GM18511 (cell line): ENCODE results near the gene FADS6.

Experiments used
- ATAC-seq: cut with Tn5 transposase; IDR thresholded peaks from one replicate; pipeline ENCODE4 v1.9.1; 2021; ENCODE audit warnings: mild to moderate bottlenecking, moderate library complexity; ENCODE audit not compliant: unreplicated experiment

FADS6 gene, protein sequence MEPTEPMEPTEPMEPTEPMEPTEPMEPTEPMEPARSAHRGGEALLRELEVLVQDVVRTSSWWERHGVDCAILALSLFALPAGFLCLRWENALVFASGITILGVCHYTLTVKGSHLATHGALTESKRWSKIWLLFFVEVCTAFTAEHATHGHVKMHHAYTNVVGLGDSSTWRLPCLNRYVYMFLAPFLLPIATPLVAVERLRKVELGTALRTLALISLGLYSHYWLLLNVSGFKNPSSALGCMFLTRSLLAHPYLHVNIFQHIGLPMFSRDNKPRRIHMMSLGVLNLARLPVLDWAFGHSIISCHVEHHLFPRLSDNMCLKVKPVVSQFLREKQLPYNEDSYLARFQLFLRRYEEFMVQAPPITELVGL

DNA sequence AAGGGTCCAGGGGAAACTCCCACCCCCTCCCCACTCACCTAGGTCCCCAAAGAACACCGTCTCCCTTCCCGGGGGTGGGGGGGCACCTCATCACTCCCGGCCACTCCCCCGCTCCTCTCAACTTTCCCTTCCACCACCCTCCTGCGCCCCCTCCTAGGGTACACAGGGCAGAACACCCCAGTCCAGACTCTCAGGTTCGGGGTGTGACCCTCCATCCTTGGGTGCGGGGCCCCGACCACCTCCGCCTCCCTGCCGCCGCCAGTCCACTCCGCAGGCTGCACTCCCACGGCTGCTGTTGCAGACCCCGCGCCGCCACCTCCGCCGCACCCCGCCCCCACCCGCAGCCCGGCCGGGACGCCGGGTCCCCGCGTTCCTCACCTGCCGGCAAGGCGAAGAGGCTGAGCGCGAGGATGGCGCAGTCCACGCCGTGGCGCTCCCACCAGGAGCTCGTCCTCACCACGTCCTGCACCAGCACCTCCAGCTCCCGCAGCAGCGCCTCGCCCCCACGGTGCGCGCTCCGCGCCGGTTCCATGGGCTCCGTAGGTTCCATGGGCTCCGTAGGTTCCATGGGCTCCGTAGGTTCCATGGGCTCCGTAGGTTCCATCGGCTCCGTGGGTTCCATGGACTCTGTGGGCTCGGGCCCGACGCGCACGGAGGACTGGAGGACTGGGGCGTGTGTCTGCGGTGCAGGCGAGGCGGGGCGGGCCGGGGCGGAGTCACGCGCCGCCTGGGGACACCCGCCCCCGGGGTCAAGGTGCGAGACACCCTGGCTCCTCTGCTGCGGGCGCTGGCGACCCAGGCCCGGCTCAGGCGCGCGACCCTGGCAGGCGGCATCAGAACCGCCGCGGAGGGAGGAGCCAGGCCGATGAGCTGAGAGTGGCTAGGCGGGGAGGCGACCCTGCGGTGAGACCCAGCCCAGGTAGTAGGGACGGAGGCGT lies at the start of gene FADS6:
Gene FADS6 (minus strand): TSS at position 660 of the 938 bp plus-strand sequence. CDS start 38 bp downstream, at position 622.
- ATAC-seq, result no peak

DNA sequence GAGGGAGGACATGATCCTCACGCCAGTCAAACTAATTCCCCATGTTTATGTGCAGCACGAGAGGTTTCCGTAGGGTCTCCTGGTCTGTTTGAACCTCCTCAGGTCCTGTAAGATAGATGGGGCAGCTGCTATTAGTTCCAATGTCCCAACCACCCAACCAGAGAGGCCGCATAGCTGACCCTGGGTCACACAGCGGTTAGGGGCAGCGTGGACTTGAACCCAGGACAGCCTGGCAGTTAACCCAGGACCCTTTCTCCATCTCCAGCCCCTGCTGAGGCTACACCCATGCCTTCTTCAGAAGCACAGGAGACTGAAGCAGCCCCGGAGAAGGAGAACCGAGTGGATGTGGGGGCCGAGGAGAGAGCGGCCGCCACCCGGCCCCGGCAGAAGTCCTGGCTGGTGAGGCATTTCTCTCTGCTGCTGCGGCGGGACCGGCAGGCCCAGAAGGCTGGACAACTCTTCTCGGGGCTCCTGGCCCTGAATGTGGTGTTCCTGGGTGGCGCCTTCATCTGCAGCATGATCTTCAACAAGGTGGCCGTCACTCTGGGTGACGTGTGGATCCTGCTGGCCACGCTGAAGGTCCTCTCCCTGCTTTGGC lies 47.8 kb upstream of the FADS6 start:
- no peak for ATAC-seq

- no peak for ATAC-seq
Measured at GRCh38 chr17:74939534-74939933, 46.1 kb upstream of the FADS6 start.

GRCh38 chr17:74938194-74938950 lies 44.9 kb upstream of the FADS6 start:
- ATAC-seq, result no peak

DNA sequence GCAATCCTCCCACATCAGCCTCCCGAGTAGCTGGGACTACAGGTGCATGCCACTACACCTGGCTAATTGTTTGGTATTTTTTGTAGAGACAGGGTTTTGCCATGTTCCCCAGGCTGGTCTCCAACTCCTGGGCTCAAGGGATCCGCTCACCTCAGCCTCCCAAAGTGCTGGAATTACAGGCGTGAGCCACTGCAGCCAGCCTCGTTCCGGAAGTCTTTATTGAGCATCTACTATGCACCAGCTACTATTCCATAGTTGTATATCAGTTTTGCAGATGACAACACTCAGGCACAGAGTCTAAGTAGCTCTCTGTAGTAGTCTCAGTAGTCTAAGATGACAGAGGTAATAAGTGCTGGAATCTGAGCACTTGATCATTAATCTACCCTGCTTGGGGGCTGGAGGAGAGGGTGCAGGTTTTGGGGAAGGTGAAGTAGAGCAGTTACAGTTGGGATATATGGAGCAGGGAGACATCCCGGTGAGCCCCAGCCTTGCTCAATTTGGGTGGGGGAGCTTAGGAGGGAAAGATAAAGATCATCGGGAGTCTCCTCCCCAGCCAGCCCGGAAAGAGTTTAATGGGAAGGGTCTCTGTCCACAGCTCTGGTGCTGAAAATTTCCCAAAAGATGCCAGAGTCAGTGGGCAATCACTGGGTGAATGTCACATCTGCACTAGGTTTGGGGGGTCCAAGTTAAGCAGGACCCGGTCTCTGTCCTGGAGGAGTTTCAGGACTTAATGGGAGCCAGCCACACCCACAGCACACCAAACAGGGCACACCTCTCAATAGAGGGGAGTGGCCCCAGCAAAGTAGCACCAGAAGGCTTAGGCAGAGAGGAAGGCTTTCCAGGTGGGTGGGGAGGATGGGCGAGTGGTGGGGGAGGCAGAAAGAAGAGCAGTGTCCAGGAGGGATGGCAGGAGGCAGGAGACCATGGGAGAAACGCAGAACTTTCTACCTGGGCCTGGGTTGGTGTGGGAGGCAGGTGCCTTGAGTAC lies 43.9 kb upstream of the FADS6 start:
- ATAC-seq, result no peak

DNA sequence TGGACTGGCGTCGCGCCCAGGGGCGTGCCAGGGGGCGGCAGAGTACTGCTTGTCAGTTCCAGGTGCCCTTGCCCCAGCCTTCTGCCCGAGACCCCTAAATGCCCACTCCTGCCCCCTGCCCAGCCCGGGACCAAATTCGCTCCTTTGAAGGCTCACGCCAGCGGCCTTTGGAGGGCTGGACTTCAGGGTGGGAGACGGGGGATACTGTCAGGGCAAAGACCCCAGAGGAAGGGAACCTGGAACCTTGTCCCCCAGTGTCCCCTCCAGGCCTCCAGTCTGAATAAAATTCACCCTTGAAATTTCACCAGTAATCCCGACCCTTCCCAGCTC lies 43.0 kb upstream of the FADS6 start:
- ATAC-seq, result no peak

- ATAC-seq, result no peak
Measured at GRCh38 chr17:74935585-74936469, 42.4 kb upstream of the FADS6 start, which contains the start of gene OTOP3. OTOP3 (plus strand) TSS chr17:74935898; CDS start chr17:74935922, 24 bp downstream.

DNA sequence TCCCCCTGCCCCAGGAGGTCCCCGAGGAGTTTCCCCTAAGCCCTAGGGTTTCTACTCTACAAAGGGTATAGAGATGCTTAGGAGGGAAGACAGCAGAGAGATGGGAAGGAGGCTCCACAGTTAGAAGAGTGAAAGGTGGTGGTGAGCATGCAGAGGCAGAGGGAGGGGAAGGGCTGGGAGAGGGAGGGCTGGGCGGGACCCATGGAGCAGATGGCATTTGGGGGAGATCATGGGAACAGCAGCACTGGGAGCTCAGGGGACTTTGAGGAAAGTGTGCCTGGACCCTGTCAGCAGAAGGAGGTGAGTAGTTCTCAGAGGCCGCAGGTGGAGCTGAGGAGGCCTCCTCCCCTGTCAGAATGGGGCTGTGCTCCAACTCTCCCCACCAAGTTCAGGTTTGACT lies 41.6 kb upstream of the FADS6 start:
- no peak for ATAC-seq

- no peak for ATAC-seq
Measured at GRCh38 chr17:74930535-74931036, 37.2 kb upstream of the FADS6 start.

DNA sequence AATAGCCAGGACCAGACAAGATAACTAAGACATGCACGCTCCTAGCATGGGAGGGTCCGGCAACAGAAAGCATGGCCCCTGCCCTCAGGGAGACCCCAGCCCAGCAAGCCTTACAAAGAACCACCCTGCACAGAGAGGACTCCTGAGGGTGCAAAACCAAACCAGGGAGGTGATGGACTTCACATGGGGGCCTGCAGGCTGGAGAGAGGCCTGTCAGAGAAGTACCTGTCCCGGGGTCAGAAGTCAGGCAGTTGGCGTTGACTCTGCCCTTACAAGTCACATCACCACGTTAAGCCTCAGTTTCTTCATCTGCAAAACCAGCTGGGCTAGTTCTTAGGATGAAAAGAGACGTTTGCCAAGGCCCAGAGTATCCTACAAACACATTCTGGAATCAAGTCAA lies 35.4 kb upstream of the FADS6 start:
- ATAC-seq, result no peak

- ATAC-seq, result no peak
Measured at GRCh38 chr17:74925242-74925641, 31.8 kb upstream of the FADS6 start.

DNA sequence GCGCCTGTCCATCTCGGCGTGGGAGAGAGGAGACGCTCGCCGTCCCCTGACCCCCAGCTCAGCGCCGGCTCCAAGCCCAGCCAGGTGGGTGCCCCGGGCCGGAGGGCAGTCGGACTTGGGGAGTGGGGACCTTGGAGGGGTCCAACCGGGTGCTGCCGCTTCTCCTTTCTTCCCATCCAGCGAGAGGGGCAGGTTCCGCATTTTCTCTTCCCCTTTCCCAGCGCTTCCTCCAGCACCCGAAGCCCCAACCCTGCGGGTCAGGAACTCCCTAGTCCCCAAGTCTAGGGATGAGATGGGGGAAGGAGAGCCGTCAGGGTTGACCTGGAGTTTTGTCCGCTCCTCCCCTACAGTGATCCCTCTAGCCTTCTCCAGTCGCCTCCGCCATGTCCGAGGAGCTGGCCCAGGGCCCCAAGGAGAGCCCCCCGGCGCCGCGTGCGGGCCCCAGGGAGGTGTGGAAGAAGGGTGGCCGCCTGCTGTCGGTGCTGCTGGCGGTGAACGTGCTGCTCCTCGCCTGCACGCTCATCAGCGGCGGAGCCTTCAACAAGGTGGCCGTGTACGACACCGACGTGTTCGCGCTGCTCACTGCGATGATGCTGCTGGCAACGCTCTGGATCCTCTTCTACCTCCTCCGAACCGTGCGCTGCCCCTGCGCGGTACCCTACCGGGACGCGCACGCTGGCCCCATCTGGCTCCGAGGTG lies 31.0 kb upstream of the FADS6 start, which contains the start of gene OTOP2:
Gene OTOP2 (plus strand): TSS at position 24 of the 699 bp plus-strand sequence. CDS start 360 bp downstream, at position 384.
- ATAC-seq, result no peak

- no peak for ATAC-seq
Measured at GRCh38 chr17:74923538-74924249, 30.3 kb upstream of the FADS6 start.

- ATAC-seq, result no peak
Measured at GRCh38 chr17:74922694-74923537, 29.5 kb upstream of the FADS6 start, which contains the start of gene USH1G. USH1G (minus strand) TSS chr17:74923255; CDS start chr17:74923073, 182 bp downstream.

DNA sequence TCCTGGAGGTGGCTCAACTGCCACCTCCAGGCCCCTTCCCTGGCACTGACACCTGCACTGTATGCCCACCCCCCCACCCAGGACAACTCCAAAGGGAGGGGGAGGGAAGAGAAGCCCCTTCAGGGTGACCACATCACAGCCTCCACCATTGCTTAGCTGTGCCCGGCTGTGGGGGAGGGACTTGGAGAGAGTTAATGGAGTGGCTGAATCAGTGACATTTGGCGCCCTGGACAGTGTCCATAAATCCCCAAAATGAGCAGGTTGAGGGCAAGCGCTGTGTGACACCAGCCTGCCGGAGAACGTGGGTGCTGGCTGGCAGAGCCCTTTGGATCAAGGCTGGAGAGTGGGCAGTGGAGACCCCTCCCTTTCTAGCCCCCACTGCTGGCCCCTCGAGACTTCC lies 28.7 kb upstream of the FADS6 start:
- no peak for ATAC-seq

GRCh38 chr17:74921769-74922168 lies 28.3 kb upstream of the FADS6 start:
- ATAC-seq, result no peak
